ENCODE results near the gene HELZ.
"Not testable (repeated sequence)": the region's sequence is repeated elsewhere in the genome, so short reads cannot be mapped to it uniquely, and the experiment has no call there.

Gene HELZ

DNA sequence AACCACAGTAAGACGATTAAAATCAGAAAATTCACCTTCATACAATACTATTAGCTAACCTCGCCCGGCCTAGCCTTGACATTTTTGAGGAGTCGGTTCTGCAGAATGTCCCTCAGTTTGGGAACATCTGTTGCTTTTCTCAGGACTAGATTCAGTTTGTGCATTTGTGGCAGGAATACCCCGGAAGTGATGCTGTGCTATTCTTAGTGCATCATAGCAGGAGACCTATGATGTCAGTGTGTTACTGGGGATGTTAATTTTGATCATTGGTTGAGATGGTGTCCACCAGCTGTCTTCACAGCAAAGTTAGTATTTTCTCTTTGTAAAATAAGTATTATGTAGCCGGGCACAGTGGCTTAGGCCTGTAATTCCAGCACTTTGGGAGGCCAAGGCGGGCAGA lies 21.5 kb upstream of the HELZ start:
- no peak for DNase-seq

DNA sequence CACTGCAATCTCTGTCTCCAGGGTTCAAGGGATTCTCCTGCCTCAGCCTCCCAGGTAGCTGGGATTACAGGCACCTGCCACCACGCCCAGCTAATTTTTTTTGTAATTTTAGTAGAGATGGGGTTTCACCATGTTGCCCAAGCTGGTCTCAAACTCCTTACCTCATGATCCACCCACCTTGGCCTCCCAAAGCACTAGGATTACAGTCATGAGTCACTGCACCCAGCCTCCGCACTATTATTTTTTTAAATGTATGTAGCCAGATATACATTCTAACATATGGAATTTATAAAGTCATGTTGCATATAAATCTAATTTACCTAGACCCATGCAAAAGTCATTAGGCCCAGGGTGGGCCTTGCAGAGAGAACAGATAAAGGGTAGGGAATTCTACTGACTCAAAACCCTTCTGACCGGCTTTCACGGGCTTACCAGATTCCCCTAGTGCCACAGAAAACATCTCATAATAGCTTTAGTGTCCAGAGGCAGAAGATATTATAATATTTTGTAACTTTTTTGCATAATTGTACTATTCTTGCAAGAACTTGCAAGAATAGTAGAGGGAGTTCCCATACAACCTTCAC lies 20.5 kb upstream of the HELZ start:
- DNase-seq = no peak

DNA sequence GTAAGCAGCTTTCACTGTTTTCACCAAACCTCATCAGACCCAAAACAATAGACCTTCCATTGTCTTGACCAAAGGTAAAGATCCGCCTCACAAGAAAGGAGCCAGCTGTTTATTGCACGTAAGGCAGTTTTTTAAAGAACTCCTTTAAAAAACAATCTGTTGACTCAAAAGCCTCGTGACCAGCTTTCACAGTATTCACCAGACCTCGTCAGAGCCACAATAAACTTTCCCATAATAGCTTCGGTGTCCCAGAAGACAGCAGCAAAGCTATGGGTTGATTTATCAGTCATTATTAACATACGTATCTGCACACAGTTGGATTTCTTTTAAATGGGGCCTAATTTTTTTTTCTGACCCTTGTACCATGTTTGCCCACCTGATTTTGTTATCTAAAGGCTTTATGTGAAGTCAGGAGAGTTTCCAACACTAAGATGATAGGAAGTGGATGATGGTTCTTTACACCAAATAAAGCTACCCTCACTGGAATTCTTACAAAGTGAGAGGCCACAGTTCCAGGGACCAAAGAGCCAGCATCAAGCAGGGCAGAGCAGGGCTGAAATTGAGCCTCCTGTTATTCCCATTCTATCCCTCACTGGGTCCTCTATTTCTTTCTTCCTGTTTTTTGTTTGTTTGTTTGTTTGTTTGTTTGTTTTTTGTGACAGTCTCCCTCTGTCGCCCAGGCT lies 17.6 kb upstream of the HELZ start:
- DNase-seq = no peak

DNA sequence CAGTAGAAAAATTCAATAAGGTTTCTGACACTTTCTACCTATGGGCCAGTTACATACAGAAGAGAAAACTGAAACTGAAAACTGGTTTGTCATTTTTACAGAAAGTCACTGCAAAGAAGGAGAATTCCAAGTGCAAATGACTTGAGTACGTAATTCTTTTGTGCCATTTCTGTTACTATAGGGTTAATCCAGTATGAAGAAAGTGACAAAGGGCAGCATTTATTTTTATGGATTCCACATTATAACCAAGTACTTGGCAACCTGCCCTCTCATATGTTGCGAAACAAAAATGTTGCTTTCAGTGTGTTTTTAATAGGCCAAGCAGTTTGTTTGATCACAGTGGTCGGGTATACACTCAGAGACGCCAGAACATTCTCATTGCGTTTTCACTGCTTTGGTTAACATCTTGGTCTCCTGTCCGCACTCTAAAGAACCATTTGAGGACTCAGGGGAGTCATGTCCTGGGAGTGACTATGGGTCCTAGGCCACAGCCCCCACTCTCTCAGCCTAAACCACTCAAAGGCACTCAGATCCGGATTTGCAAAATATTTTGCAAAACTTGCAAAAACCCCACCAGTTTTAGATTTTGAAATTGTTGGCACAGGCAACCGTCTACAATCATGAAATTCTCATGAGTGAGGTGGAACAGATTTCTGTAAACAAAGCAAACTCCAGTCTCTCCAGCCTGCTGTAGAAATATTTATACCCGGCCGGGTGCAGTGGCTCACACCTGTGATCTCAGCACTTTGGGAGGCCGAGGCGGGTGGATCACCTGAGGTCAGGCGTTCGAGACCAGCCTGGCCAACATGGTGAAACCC lies 15.4 kb upstream of the HELZ start:
- DNase-seq = no peak

DNA sequence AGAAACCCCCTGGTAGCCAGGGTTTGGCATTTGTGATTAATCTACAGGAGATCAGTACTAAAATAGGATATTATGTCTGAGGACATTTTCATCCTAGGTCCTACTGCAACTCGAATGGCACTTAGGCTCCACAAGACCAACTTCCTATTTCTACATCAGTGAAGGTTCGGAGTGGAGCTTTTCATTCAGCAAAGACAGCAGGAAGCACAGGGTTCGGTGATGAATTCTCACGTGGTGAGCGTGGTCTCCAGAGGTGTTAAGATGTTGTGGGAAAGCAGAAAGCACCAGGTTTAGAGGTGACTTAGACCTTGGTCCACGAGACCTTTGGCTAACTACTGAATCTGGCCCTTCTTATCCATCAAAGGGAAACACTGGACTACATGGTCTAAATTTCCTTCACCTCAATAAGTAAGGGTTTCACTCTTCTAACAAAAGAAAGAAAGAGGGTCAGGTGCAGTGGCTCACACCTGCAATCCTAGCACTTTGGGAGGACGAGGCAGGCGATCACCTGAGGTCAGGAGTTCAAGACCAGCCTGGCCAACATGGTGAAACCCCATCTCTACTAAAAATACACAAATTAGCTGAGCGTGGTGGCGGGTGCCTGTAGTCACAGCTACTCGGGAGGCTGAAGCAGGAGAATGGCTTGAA lies 13.9 kb upstream of the HELZ start:
- no peak for DNase-seq

DNA sequence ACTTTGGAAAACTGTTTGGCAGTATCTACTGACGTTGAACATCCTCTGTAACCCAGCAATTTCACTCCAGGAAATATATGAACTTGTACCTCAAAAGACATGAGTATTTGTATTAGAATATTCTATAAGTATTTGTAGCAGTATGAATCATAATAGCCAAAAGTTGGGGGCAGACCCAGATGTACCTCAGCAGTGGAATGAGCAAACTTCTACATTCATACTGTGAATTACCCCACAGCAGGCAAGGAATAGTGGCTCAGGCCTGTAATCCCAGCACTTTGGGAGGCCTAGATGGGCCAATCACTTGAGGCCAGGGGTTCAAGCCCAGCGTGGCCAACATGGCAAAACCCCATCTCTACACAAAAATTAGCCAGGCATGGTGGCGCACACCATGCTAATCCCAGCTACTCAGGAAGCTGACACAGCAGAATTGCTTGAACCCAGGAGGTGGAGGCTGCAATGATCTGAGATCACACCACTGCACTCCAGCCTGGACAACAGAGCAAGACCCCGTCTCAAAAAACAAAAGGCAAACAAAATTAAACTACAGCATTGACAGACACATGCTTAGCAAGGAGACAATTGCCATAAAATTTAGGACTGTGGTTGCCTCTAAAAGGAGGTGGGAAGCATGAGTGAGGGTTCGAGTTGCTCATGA lies 11.2 kb upstream of the HELZ start:
- DNase-seq = no peak

DNA sequence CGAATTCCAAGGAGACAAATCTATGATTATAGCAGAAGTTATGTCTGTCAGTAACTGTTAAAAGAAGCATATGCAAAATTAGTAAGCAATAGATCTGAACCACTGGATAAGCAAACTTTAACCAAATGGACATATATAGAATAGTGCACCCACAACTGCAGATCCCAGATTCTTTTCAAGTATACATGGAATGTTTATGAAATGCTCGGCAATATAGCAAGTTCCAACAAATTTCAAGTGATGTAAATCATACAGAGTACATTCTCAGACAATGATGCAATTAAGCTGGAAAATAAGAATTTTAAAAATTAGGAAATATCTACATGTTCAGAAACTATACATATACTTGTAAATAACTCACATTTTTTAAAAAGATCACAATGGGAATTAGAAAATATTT lies 8.4 kb upstream of the HELZ start:
- no peak for DNase-seq

DNA sequence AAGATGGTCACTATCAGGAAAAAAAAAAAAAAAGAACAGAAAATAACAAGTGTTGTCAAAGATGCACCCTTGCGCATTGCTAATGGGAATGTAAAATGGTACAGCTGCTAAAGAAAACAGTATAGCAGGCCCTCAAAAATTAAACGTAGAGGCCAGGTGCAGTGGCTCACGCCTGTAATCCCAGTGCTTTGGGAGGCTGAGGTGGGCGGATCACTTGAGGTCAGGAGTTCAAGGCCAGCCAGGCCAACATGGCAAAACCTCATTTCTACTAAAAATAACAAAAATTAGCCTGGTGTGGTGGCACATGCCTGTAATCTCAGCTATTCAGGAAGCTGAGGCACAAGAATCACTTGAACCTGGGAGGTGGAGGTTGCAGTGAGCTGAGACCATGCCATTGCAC lies 6.6 kb upstream of the HELZ start:
- DNase-seq = not testable (repeated sequence)

DNA sequence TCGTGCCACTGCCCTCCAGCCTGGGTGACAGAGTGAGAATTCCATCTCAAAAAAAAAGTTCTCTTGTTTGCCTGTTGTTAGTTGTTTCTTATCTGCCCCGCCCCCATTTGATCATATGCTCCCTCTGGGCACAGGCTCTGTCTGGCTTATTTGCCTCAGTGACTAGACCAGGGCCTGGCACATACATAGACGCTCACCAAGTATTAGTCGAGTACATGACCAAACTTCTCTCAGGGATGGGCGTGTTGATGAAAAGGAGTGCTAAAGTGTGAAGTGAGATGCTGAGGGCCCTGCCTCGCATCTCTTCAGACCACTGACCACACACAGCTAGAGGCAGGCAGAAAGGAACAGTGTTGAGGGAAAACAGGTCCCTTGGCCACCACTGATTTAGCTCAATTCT lies 3.3 kb upstream of the HELZ start:
- no peak for DNase-seq

DNA sequence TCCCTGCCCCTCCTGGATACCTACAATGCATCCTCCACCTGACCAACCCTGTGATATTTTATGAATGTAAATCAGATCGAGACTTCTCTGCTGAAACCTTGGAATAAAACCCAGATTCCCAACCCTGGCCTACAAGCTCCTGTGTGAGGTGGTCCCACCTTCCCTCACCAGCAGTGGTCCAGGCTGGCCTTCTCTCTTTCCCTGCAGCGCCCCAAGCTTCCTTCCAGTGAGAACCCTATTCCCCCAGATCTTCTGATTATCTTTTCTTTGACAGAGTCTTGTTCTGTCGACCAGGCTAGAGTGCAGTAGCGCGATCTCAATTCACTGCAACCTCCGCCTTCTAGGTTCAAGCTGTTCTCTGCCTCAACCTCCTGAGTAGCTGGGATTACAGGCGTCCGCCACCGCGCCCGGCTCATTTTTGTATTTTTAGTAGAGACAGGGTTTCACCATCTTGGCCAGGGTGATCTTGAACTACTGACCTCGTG lies 2.5 kb upstream of the HELZ start:
- no peak for DNase-seq

DNA sequence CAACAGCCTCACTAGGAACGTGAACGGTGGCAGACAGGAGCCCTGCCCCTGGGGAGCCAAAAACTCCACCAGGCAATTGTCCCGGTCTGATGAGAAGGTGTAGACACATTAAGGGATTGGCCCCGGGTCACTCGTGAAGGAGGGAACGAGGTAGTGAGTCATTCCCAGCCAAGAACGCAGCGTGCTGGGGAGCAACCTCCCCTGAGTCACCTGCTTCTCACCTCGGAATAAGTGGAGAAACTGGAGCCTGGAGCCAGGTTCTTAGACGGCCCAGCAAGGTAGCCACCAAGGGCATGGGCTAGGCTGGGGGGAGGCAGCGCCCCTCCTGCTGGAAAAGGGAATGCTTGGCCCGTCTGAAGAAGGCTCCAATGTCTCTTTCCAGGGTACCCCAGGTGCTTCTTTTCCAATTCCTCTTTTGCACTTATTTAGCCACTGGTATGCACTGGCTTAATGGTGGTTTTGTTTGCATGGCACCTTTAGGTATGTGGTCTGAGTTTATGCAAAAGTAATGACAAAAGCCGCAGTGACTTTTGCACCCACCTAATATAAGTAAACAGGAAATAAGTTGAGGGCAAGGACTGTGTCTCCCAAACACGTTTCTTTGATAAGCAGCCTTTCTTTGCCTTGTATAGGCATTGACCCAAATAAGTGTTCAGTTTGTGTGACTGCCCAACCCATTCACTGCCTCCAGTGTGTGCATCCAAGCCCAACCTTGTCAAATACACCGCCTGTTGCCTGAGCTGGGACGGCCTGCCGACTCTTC lies 1.8 kb upstream of the HELZ start:
- no peak for DNase-seq

DNA sequence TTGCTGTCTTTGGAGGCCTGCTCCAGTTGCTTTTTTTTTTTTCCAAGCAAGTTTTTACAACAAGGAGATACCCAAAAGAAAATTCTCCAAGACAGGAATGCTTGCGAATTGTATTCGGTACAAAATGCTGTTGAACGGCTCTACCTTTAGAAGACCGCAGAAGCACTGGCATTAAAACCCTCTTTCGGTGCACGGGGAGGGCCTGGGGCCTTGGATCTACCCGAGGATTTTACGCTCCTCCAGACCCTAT lies 1.3 kb upstream of the HELZ start:
- DNase-seq = no peak

DNA sequence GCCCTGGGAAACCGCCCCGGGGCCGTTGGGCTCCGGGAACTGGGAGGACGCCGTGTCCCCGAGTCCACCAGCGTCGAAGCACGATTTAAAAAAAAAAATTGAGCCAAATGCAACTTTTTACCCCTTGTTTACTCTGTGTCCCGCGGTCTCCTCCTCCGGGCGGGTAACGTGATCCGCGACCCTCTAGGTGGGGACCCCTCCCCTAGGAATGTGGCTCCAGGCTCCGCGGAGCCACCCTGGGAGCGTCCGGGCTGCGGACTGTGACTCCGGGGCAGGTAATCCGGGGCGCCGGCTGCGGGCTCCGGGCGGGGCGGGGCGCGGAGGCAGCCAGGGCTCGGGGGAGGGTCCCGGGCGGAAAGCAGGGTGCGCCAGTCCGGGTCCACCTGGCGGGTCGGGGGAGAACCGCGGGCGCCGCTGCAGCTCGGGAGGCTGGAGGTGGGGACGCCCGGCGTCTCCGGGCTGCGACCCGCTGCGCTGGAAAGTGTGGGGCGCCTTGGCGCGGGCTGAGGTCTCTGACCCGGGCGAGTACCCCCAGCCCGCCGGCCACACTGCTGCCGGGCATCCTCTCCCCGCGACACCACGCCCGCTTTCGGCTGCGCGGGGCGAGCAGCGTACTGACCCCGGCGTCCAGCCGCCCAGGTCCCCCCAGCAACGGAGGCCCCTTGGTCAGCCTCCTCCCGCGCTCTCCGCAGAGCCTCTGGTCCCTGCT lies 852 bp upstream of the HELZ start:
- no peak for DNase-seq

DNA sequence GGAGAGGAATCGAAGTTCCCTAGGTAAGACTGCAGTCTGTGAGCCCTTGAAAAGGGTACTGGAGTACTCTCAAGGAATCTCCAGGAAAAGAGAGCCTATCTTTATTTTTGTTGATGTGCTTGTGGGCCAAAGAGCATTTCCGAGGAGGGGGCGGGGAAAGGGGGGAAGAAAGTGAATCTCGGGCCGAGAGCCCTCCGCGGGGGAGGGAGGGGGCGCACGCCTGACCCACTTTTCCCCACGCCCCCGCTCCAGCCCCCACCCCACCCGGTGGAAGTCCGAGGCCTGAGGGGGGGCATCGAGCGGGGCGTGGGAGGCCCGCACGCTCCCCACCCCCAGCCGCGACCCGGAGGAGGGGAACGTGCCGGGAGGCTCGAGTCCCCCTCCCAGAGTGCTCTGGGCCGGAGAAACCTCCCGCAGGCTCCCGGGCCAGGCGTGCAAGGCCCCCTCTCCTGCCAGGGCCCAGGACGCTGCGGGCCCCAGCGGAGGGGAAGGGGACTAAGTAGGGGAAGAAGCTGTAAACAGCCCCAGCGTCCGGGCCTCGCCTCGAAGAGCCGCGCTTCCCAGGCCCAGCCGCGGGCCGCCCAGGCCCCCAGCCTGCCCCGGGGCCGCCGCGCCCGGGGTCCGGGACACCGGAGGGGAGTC lies 444 bp downstream of the HELZ start:
- no peak for DNase-seq

DNA sequence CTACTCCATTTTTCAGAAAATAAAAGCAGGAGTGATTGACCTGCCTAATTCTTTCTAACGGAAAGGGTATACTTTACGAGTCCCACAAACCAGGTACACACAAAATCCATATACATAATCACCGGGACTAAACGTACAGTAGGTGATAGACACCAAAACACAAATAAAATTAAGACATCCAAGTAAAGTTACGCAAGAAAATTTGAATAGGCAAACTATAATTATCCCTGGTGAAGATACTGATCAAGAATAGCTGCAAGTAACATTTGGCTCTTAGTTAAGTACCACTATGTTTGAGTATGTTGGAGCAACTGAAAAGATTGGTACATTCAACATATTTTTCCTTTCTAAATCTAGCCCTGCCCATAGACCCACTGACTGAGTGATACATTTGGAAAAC lies 1.7 kb downstream of the HELZ start:
- no peak for DNase-seq

DNA sequence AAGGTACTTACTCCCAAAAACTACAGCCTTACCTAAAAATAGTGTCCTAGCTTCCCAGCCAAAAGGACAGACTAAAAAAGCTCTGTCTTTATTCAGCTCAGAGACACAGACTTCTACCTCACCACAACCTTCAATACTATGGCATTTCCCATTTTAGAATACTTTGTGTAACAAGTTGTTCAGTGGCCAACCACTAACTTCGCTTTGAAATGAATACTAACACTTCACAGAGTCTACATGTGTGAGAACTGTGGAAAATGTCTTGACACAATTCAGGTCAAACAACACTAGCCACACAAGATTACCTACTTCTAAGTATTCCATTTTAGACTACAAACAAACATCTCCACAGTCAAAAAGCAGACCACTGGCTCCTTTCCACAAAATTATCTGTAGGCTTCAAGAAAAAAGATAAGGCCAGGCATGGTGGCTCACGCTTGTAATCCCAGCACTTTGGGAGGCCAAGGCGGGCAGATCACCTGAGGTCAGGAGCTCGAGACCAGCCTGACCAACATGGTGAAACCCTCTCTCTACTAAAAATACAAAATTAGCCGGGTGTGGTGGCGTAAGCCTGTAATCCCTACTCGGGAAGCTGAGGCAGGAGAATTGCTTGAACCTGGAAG lies 3.2 kb downstream of the HELZ start:
- no peak for DNase-seq

DNA sequence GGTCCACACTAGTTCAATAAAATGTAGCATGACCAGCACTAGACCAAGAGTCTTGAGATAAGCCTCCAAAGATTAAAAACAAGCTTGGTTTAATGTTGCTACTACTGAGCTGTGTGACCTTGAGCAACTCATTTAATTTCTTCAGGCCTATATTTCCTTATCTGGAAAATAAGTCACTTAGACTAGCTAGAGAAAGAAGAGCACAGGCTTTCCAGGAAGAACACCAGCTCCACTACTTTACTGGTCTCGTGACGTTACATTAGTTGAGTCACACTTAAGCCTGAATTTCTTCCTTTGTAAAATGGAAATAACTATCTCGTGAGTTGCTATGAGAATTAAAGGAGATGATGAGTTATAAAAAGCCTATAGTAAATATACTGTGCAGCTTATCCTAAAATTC lies 5.4 kb downstream of the HELZ start:
- no peak for DNase-seq

DNA sequence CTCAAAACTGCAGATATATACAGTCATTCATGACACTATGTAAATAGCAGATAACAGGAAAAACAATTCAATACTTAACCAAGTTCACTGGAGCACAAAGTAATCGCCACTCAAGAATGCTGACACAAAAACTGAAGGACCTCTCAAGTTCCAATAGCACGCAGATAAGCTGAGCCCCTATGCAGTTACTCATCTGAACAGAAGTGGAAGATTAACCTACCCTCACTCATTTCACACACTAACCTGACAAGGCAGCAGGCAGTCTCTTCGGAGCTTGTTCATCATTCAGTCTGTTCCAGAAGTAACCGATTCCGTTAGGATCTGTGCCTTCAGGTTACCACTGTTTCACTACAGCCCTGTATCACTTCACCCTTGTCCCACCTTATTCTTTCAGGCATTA lies 6.0 kb downstream of the HELZ start:
- no peak for DNase-seq

DNA sequence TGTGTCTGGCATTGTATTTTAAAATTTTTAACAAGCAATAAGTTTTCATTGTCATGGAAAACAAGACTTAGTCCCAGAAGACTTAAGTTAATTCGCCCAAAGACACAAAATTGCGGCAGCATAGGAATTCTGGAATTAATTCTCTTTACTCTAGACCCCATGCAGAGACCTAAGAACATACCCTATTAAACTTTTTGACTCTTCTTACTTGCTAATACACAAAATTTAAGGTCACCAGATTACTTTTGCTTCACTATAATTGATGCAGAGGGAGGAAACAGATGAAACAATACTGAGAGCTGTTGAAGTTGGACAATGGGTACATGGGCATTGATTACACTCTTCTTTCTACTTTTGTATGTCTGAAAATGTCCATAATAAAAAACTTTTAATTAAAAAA lies 12.6 kb downstream of the HELZ start:
- DNase-seq = no peak

DNA sequence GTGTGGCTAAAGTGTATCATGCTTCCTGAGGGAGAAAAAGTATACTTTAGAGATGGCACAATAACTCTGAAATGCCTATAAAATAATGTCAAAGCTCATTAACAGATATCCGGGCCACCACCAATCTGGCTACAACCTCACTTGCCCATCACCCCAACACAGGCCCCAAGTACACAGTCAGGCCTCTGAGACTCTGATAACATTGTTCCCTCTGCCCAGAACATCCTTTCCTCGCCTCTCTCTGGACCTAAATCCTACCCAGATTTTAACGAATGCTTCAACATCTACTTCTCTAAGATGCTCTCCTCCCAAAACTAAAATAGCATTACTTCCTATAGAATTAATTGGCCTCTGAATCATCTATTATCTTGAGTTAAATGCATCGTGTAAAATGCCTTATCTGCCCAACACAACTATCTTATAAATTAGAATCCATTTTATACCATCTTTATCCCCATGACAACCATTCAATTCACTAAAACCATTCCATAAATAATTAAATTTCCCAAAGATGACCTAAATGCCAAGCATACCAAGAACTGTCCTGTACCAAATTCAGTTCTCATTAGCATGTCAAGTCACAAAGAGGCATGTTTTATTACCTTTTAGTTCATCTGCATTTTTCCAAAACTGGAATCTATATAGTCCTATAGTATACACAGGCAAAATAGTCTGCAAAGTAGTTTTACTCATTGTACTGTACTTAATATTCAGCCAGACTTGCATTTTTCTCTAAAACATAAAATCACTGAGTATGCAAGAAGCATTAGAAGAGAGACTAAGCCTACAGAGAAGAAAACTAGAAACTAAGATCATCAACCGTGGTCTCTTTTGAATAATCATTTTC lies 15.7 kb downstream of the HELZ start:
- DNase-seq = no peak

Measured in NCI-H1436 treated with DMSO at 0.1 percent for 48 hours (cell line).